ENCODE measurements around the gene ABI2.
"Not testable (repeated sequence)": the region's sequence is repeated elsewhere in the genome, so short reads cannot be mapped to it uniquely, and the experiment has no call there.

Gene ABI2

GRCh38 chr2:203359450-203359849, 31.3 kb downstream of the ABI2 start:
- no peak for DNase-seq

- DNase-seq: no peak
These were observed 32.7 kb downstream of the ABI2 start for GRCh38 chr2:203360833-203361430.

- DNase-seq: no peak
These were observed 33.3 kb downstream of the ABI2 start for GRCh38 chr2:203361495-203361894.

- no peak for DNase-seq
These were observed 33.7 kb downstream of the ABI2 start for GRCh38 chr2:203361922-203362321.

GRCh38 chr2:203366639-203367466, 38.7 kb downstream of the ABI2 start:
- no peak for DNase-seq

- not testable (repeated sequence) for DNase-seq
These were observed 44.5 kb downstream of the ABI2 start for GRCh38 chr2:203372706-203373105.

- no peak for DNase-seq
These were observed 48.0 kb downstream of the ABI2 start for GRCh38 chr2:203376173-203376572.

GRCh38 chr2:203379156-203379555, 51.0 kb downstream of the ABI2 start:
- DNase-seq: no peak

- DNase-seq: no peak
These were observed 54.8 kb downstream of the ABI2 start for GRCh38 chr2:203383038-203383437.

GRCh38 chr2:203388153-203388552, 60.0 kb downstream of the ABI2 start:
- not testable (repeated sequence) for DNase-seq

- DNase-seq: no peak
These were observed 66.5 kb downstream of the ABI2 start for GRCh38 chr2:203394519-203395227.

- DNase-seq: no peak
These were observed 67.7 kb downstream of the ABI2 start for GRCh38 chr2:203395858-203396257.

GRCh38 chr2:203396667-203397066, 68.5 kb downstream of the ABI2 start:
- no peak for DNase-seq

- no peak for DNase-seq
These were observed 70.8 kb downstream of the ABI2 start for GRCh38 chr2:203399031-203399430.

- no peak for DNase-seq
These were observed 72.8 kb downstream of the ABI2 start for GRCh38 chr2:203400805-203401585.

- DNase-seq: no peak
These were observed 76.8 kb downstream of the ABI2 start for GRCh38 chr2:203404996-203405395.

- no peak for DNase-seq
These were observed 79.3 kb downstream of the ABI2 start for GRCh38 chr2:203407496-203407895.

- DNase-seq: no peak
These were observed 84.5 kb downstream of the ABI2 start for GRCh38 chr2:203412546-203413331.

GRCh38 chr2:203413796-203414195, 85.6 kb downstream of the ABI2 start:
- no peak for DNase-seq

GRCh38 chr2:203418271-203418670, 90.1 kb downstream of the ABI2 start:
- DNase-seq: no peak

GRCh38 chr2:203427061-203427460, 98.9 kb downstream of the ABI2 start:
- DNase-seq: no peak

- not testable (repeated sequence) for DNase-seq
These were observed 101.4 kb downstream of the ABI2 start for GRCh38 chr2:203429643-203430042.
